ENCODE results near the gene SIX1. TPM values are rescaled to one million over a fixed set of nuclear protein-coding genes. Genes with fewer than 3 reads are reported as not detected.

The SIX1 gene
- polyA plus RNA-seq, 2 of the 4 experiments (the other 2 are of a cell fraction) = 4.4 to 7.2 TPM

DNA sequence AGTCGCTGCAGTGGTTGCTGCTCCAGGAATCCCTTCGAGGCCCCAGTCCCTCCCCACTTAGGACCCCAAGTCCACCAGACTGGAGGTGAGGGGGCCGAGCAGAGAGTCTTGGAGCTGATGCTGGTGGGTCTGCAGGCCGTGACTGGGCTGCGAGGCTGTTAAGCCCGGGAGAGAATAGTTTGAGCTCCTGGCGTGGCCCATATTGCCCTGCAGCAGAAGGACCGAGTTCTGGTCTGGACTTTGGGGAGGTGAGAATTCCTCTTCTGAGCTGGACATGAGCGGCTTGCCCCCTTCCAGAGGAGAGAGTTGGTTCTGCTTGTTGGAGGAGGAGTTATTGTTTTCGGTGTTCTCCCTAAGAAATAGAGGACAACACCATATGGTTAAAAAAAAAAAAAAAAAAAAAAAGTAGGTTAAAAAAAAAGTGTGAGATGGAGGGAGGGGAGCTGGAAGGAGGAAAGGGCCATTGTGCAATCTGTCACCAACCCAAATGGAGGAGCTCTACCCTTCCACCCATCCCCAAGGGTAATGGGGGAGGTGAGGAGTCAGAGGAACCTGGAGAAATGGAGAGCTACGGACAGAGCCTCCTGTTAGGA is 3.0 kb downstream of the SIX1 start:
- TF ChIP-seq HOXB13 (CRISPR knock-in tag; IDR thresholded peaks at IDR 0.05; ENCODE audit: low read depth) (no peak), FOSB (CRISPR knock-in tag; IDR thresholded peaks at IDR 0.05) (no peak), CEBPB (IDR thresholded peaks at IDR 0.05) (peak in 1 of 2 experiments; percentile 60; a peak in 2 of 4 replicates), RNF2 (IDR thresholded peaks at IDR 0.05; ENCODE audit: borderline replicate concordance, low read depth) (no peak), KDM1A (IDR thresholded peaks at IDR 0.05; ENCODE audit: low read depth) (no peak), POLR2A (IDR thresholded peaks at IDR 0.05; ENCODE audit: low read length) (no peak), KDM5A (IDR thresholded peaks at IDR 0.05) (no peak), CHD2 (IDR thresholded peaks at IDR 0.05; ENCODE audit: low read length, partially characterized antibody) (no peak)
- TF ChIP-seq, protein P1, sequence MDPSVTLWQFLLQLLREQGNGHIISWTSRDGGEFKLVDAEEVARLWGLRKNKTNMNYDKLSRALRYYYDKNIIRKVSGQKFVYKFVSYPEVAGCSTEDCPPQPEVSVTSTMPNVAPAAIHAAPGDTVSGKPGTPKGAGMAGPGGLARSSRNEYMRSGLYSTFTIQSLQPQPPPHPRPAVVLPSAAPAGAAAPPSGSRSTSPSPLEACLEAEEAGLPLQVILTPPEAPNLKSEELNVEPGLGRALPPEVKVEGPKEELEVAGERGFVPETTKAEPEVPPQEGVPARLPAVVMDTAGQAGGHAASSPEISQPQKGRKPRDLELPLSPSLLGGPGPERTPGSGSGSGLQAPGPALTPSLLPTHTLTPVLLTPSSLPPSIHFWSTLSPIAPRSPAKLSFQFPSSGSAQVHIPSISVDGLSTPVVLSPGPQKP (IDR thresholded peaks at IDR 0.05; ENCODE audit: low read depth, low read length) = no peak
- CTCF ChIA-PET = interaction anchor here (0.6 to 1.5 kb wide), 5 partner anchors 9 to 944 kb away, joined by 3 to 7 read pairs (median 3); no protein-coding TSS in a partner anchor
- Histone ChIP-seq H3K4me2 (peak overlapping the region; percentile 79), H3K4me1 (peaks cover 18% of the 10 kb centered on the region; the same call in 1 of the 3 replicates), H3K27ac (no peak overlapping the region), H3K9me3 (no peaks in the 10 kb centered on the region), H3K4me3 (no peak overlapping the region)
- ATAC-seq (no peak), FAIRE-seq (no peak), DNase-seq (ENCODE audit: low read depth in 1 of 2, low spot score in 1 of 2) (no peak)
- POLR2A ChIA-PET = no interaction called here
- 93% methylated on average over 7 of the region's 11 CpGs for WGBS (ENCODE audit: missing lambda C conversion rate)

DNA sequence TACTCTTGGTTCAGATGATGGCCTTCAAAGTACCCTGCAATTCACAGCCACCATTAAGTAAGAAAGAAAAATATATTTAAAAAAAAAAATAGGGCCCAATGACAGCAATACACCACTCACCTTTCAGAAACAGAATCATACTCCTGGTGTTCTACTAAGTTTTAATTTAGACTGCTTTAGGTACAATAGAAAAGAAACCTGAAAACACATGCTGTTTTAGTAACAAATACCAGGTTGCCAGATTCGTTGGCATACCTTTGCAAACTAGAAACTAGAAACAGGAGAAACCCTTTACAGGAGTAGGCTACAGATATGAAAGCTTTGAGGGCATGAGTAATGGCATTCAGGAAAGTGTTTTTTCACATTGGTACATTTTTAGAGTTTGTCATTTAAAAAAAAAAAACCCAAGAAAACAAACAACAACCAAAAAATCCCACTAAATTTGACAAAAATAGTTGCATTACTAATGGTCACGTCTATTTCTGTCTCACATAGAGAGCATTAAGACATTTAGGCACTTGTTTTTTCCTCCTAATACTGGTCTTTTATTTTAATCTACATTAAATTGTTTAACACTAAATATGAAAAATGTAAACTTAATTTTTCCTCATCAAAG is 4.0 kb downstream of the SIX1 start:
- POLR2A ChIA-PET = no interaction called here
- Histone ChIP-seq H3K4me2 (no peak overlapping the region), H3K4me1 (peaks cover 18% of the 10 kb centered on the region; the same call in 1 of the 3 replicates), H3K9me3 (no peaks in the 10 kb centered on the region), H3K27ac (no peak overlapping the region), H3K4me3 (no peak overlapping the region)
- CTCF ChIA-PET = interaction anchor here (0.6 to 1.9 kb wide), 3 partner anchors 12 to 20 kb away, joined by 3 to 5 read pairs (median 3); no protein-coding TSS in a partner anchor
- ATAC-seq = no peak
- TF ChIP-seq CHD2 (IDR thresholded peaks at IDR 0.05; ENCODE audit: low read length, partially characterized antibody) = no peak
- no peak for TF ChIP-seq NR3C1 (IDR thresholded peaks at IDR 0.05)
- no peak for TF ChIP-seq TP53 (CRISPR knock-in tag; IDR thresholded peaks at IDR 0.05)
- no peak for TF ChIP-seq EHF (CRISPR knock-in tag; IDR thresholded peaks at IDR 0.05)
- TF ChIP-seq KDM5A (IDR thresholded peaks at IDR 0.05) = no peak
- TF ChIP-seq, protein P2, sequence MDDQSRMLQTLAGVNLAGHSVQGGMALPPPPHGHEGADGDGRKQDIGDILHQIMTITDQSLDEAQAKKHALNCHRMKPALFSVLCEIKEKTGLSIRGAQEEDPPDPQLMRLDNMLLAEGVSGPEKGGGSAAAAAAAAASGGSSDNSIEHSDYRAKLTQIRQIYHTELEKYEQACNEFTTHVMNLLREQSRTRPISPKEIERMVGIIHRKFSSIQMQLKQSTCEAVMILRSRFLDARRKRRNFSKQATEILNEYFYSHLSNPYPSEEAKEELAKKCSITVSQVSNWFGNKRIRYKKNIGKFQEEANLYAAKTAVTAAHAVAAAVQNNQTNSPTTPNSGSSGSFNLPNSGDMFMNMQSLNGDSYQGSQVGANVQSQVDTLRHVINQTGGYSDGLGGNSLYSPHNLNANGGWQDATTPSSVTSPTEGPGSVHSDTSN (IDR thresholded peaks at IDR 0.05) = no peak
- no peak for TF ChIP-seq TFCP2L1 (CRISPR knock-in tag; IDR thresholded peaks at IDR 0.05)
- no peak for TF ChIP-seq HOXA7 (CRISPR knock-in tag; IDR thresholded peaks at IDR 0.05)
- TF ChIP-seq GATA3 (IDR thresholded peaks at IDR 0.05; ENCODE audit: borderline replicate concordance) = no peak
- TF ChIP-seq, protein P3, sequence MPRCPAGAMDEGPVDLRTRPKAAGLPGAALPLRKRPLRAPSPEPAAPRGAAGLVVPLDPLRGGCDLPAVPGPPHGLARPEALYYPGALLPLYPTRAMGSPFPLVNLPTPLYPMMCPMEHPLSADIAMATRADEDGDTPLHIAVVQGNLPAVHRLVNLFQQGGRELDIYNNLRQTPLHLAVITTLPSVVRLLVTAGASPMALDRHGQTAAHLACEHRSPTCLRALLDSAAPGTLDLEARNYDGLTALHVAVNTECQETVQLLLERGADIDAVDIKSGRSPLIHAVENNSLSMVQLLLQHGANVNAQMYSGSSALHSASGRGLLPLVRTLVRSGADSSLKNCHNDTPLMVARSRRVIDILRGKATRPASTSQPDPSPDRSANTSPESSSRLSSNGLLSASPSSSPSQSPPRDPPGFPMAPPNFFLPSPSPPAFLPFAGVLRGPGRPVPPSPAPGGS (IDR thresholded peaks at IDR 0.05) = no peak
- TF ChIP-seq, protein P1 (IDR thresholded peaks at IDR 0.05; ENCODE audit: low read depth, low read length) = no peak
- no peak for TF ChIP-seq SREBF2 (IDR thresholded peaks at IDR 0.05)
- DNase-seq (ENCODE audit: low read depth in 1 of 2, low spot score in 1 of 2) = no peak
- FAIRE-seq = no peak
- 73% methylated on average over 2 of the region's 2 CpGs for WGBS (ENCODE audit: missing lambda C conversion rate)

Data from A549 (cell line).